ENCODE measurements around the gene KRT3. TPM values are rescaled to one million over a fixed set of nuclear protein-coding genes. Genes with fewer than 3 reads are reported as not detected.

KRT3 gene
- polyA plus RNA-seq, 3 donors = not detected

GRCh38 chr12:52767020-52767379 lies 28.9 kb downstream of the KRT3 start:
- no peaks in the 10 kb centered on the region for H3K36me3 Mint-ChIP-seq
- no peak overlapping the region for H2AFZ ChIP-seq (ENCODE audit: insufficient read depth, low read depth, low read length, poor library complexity, severe bottlenecking)

GRCh38 chr12:52766351-52767019 lies 29.4 kb downstream of the KRT3 start:
- Histone ChIP-seq H3K79me2 (ENCODE audit: insufficient read depth, low read length) (no peaks in the 10 kb centered on the region), H3K4me2 (replicated peaks; ENCODE audit: extremely low read depth, low read length, poor library complexity, severe bottlenecking) (no peak overlapping the region), H3K9ac (ENCODE audit: insufficient read depth, low read length, poor library complexity, severe bottlenecking) (no peak overlapping the region), H4K20me1 (ENCODE audit: insufficient read depth, low read length) (no peaks in the 10 kb centered on the region), H3K27me3 (ENCODE audit: control insufficient read depth in 2 of 2, insufficient read depth in 2 of 2, low read length in 2 of 2) (no peaks in the 10 kb centered on the region), H3K4me3 (replicated peaks in 1 of 3; ENCODE audit: low read depth in 2 of 3, low read length in 3 of 3) (no peak overlapping the region), H2AFZ (ENCODE audit: insufficient read depth, low read depth, low read length, poor library complexity, severe bottlenecking) (no peak overlapping the region), H3K9me3 (replicated peaks in 1 of 2; ENCODE audit: control insufficient read depth in 1 of 2, insufficient read depth in 1 of 2, low read length in 2 of 2) (peaks cover 5 to 13% of the 10 kb centered on the region in 2 donors), H3K27ac (ENCODE audit: low read depth in 1 of 2, low read length in 2 of 2) (no peak overlapping the region), H3K36me3 (replicated peaks in 1 of 2; ENCODE audit: control insufficient read depth in 1 of 2, insufficient read depth in 2 of 2, low read length in 2 of 2) (no peaks in the 10 kb centered on the region), H3K4me1 (ENCODE audit: control insufficient read depth in 1 of 2, insufficient read depth in 2 of 2, low read length in 2 of 2) (no peaks in the 10 kb centered on the region)
- H3K4me3 Mint-ChIP-seq = no peak overlapping the region
- TF ChIP-seq, protein P1, sequence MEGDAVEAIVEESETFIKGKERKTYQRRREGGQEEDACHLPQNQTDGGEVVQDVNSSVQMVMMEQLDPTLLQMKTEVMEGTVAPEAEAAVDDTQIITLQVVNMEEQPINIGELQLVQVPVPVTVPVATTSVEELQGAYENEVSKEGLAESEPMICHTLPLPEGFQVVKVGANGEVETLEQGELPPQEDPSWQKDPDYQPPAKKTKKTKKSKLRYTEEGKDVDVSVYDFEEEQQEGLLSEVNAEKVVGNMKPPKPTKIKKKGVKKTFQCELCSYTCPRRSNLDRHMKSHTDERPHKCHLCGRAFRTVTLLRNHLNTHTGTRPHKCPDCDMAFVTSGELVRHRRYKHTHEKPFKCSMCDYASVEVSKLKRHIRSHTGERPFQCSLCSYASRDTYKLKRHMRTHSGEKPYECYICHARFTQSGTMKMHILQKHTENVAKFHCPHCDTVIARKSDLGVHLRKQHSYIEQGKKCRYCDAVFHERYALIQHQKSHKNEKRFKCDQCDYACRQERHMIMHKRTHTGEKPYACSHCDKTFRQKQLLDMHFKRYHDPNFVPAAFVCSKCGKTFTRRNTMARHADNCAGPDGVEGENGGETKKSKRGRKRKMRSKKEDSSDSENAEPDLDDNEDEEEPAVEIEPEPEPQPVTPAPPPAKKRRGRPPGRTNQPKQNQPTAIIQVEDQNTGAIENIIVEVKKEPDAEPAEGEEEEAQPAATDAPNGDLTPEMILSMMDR (IDR thresholded peaks at IDR 0.05) = no peak
- H3K27ac Mint-ChIP-seq = no peak overlapping the region
- peaks cover 3 to 7% (median 7%) of the 10 kb centered on the region in 3 donors for H3K27me3 Mint-ChIP-seq (ENCODE audit: low read depth in 3 of 3)
- no peak for DNase-seq
- H3K36me3 Mint-ChIP-seq = no peaks in the 10 kb centered on the region
- no peaks in the 10 kb centered on the region for H3K4me1 Mint-ChIP-seq
- intact Hi-C loops (cut with micrococcal nuclease) = no loop called here
- H3K9me3 Mint-ChIP-seq = peaks cover 0 to 15% (median 9%) of the 10 kb centered on the region in 7 donors
- WGBS (ENCODE audit: insufficient coverage) = 93% methylated on average over 3 of the region's 5 CpGs

More at GRCh38 chr12:52767020-52767379, 28.9 kb downstream of the KRT3 start:
- Histone ChIP-seq H4K20me1 (ENCODE audit: insufficient read depth, low read length) (no peaks in the 10 kb centered on the region), H3K4me1 (ENCODE audit: control insufficient read depth in 1 of 2, insufficient read depth in 2 of 2, low read length in 2 of 2) (no peaks in the 10 kb centered on the region), H3K27ac (ENCODE audit: low read depth in 1 of 2, low read length in 2 of 2) (no peak overlapping the region), H3K9me3 (replicated peaks in 1 of 2; ENCODE audit: control insufficient read depth in 1 of 2, insufficient read depth in 1 of 2, low read length in 2 of 2) (peaks cover 2 to 8% of the 10 kb centered on the region in 2 donors), H3K4me3 (replicated peaks in 1 of 3; ENCODE audit: low read depth in 2 of 3, low read length in 3 of 3) (no peak overlapping the region), H3K79me2 (ENCODE audit: insufficient read depth, low read length) (no peaks in the 10 kb centered on the region), H3K9ac (ENCODE audit: insufficient read depth, low read length, poor library complexity, severe bottlenecking) (no peak overlapping the region), H3K27me3 (ENCODE audit: control insufficient read depth in 2 of 2, insufficient read depth in 2 of 2, low read length in 2 of 2) (no peaks in the 10 kb centered on the region), H3K36me3 (replicated peaks in 1 of 2; ENCODE audit: control insufficient read depth in 1 of 2, insufficient read depth in 2 of 2, low read length in 2 of 2) (no peaks in the 10 kb centered on the region), H3K4me2 (replicated peaks; ENCODE audit: extremely low read depth, low read length, poor library complexity, severe bottlenecking) (no peak overlapping the region)
- no peaks in the 10 kb centered on the region for H3K4me1 Mint-ChIP-seq
- intact Hi-C loops (cut with micrococcal nuclease) = no loop called here
- no peak for DNase-seq
- H3K9me3 Mint-ChIP-seq = peaks cover 0 to 10% (median 5%) of the 10 kb centered on the region in 7 donors
- no peak overlapping the region for H3K27ac Mint-ChIP-seq
- peaks cover 3 to 10% (median 7%) of the 10 kb centered on the region in 3 donors for H3K27me3 Mint-ChIP-seq (ENCODE audit: low read depth in 3 of 3)
- no CpG with 5 or more reads among the region's 1 CpG for WGBS (ENCODE audit: insufficient coverage)
- no peak overlapping the region for H3K4me3 Mint-ChIP-seq
- TF ChIP-seq, protein P1 (IDR thresholded peaks at IDR 0.05) = no peak
